ENCODE results near the gene FAM221A.
"Not testable (repeated sequence)": the region's sequence is repeated elsewhere in the genome, so short reads cannot be mapped to it uniquely, and the experiment has no call there.

DNA sequence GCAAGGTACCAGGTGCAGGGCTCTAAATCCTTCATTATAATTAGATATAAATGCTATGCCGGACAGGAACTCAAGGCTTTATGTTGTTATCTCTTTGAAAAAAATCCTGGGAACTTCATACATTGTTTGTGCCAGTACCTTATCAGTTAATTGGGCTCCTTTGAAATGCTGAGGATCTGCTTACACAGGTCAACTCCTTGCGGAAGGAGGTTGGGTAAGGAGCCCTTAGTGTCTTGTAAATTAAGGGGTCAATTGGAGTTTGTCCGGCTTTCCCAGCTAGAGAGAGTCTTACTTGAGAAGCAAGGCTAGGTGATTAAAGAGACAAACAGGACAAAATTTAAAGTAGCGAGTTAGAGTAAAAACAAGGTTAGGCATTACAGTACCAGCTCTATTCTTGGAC, 44.1 kb downstream of the FAM221A start:
- not testable (repeated sequence) for TF ChIP-seq EZH2 (IDR thresholded peaks at IDR 0.05; ENCODE audit: borderline replicate concordance, low read depth, low read length, poor library complexity, severe bottlenecking)
- TF ChIP-seq, protein P1, sequence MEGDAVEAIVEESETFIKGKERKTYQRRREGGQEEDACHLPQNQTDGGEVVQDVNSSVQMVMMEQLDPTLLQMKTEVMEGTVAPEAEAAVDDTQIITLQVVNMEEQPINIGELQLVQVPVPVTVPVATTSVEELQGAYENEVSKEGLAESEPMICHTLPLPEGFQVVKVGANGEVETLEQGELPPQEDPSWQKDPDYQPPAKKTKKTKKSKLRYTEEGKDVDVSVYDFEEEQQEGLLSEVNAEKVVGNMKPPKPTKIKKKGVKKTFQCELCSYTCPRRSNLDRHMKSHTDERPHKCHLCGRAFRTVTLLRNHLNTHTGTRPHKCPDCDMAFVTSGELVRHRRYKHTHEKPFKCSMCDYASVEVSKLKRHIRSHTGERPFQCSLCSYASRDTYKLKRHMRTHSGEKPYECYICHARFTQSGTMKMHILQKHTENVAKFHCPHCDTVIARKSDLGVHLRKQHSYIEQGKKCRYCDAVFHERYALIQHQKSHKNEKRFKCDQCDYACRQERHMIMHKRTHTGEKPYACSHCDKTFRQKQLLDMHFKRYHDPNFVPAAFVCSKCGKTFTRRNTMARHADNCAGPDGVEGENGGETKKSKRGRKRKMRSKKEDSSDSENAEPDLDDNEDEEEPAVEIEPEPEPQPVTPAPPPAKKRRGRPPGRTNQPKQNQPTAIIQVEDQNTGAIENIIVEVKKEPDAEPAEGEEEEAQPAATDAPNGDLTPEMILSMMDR (conservative IDR thresholded peaks at IDR 0.05; ENCODE audit: low read depth, low read length) = not testable (repeated sequence)

Data from A673 (cell line).